Trophoblast cell (in vitro differentiated cells and primary cell): Measurements from ENCODE around the gene CFAP91.

Source experiments
- DNase-seq, 2 donors: peaks; one replicate each; pipeline ENCODE4 v3.0.0-alpha.2; 2016
- H2AFZ ChIP-seq: 2 replicates; pipeline ENCODE4 v1.6.1; 2013; ENCODE audit warnings: low read length, moderate library complexity, mild to moderate bottlenecking; ENCODE audit not compliant: insufficient read depth, poor library complexity
- H2AK5ac ChIP-seq: 2 replicates; pipeline ENCODE4 v1.6.1; 2013; ENCODE audit warnings: mild to moderate bottlenecking, low read length
- H2BK120ac ChIP-seq: 2 replicates; pipeline ENCODE4 v1.6.1; 2013; ENCODE audit warnings: low read length, mild to moderate bottlenecking, moderate library complexity; ENCODE audit not compliant: insufficient read depth, poor library complexity
- H2BK12ac ChIP-seq: 2 replicates; pipeline ENCODE4 v1.6.1; 2013; ENCODE audit warnings: mild to moderate bottlenecking, low read length, moderate library complexity
- H2BK5ac ChIP-seq: 2 replicates; pipeline ENCODE4 v1.6.1; 2013; ENCODE audit warnings: low read length, low read depth, moderate library complexity, mild to moderate bottlenecking; ENCODE audit not compliant: poor library complexity
- H3K14ac ChIP-seq: 2 replicates; pipeline ENCODE4 v1.6.1; 2013; ENCODE audit warnings: mild to moderate bottlenecking, low read length
- H3K18ac ChIP-seq: 2 replicates; pipeline ENCODE4 v1.6.1; 2013; ENCODE audit warnings: mild to moderate bottlenecking, low read length
- H3K23ac ChIP-seq: 2 replicates; pipeline ENCODE4 v1.6.1; 2013; ENCODE audit warnings: low read length
- H3K27ac ChIP-seq: 2 replicates; pipeline ENCODE4 v1.5.1; 2013; ENCODE audit warnings: low read depth, mild to moderate bottlenecking, inconsistent platforms, low read length, moderate library complexity
- H3K27me3 ChIP-seq: 2 replicates; pipeline ENCODE4 v1.6.1; 2013; ENCODE audit warnings: inconsistent platforms, mild to moderate bottlenecking, low read length, moderate library complexity; ENCODE audit not compliant: insufficient read depth
- H3K36me3 ChIP-seq, 2 experiments: 1 replicate in 1 of 2; 2 replicates in 1 of 2; pipeline ENCODE4 v1.6.1; 2013; ENCODE audit warnings: low read length in 2 of 2, mild to moderate bottlenecking in 2 of 2, moderate library complexity in 1 of 2; ENCODE audit not compliant: insufficient read depth in 2 of 2, control insufficient read depth in 1 of 2
- H3K4ac ChIP-seq: 2 replicates; pipeline ENCODE4 v1.6.1; 2013; ENCODE audit warnings: low read depth, mild to moderate bottlenecking, low read length, moderate library complexity
- H3K4me1 ChIP-seq, 2 experiments: 1 replicate in 1 of 2; 2 replicates in 1 of 2; pipeline ENCODE4 v1.6.1; 2013; ENCODE audit warnings: low read length in 2 of 2, mild to moderate bottlenecking in 2 of 2, moderate library complexity in 1 of 2; ENCODE audit not compliant: insufficient read depth in 2 of 2, control insufficient read depth in 1 of 2
- H3K4me2 ChIP-seq: 2 replicates; pipeline ENCODE4 v1.6.1; 2013; ENCODE audit warnings: inconsistent platforms, mild to moderate bottlenecking, low read length, moderate library complexity
- H3K4me3 ChIP-seq: 2 replicates; pipeline ENCODE4 v1.5.1; 2013; ENCODE audit warnings: mild to moderate bottlenecking, low read depth, low read length, inconsistent platforms
- H3K79me1 ChIP-seq: one replicate; pipeline ENCODE4 v1.6.1; 2013; ENCODE audit warnings: low read length
- H3K79me2 ChIP-seq: 2 replicates; pipeline ENCODE4 v1.6.1; 2013; ENCODE audit warnings: low read length, mild to moderate bottlenecking; ENCODE audit not compliant: control insufficient read depth, insufficient read depth, poor library complexity
- H3K9ac ChIP-seq: 2 replicates; pipeline ENCODE4 v1.6.1; 2013; ENCODE audit warnings: mild to moderate bottlenecking, low read length
- H3K9me3 ChIP-seq: 2 replicates; pipeline ENCODE4 v1.6.1; 2013; ENCODE audit warnings: low read depth, mild to moderate bottlenecking, control low read depth, inconsistent platforms, low read length; ENCODE audit not compliant: insufficient read depth
- H4K12ac ChIP-seq: 2 replicates; pipeline ENCODE4 v1.6.1; 2013; ENCODE audit warnings: low read depth, mild to moderate bottlenecking, low read length, moderate library complexity
- H4K8ac ChIP-seq: 2 replicates; pipeline ENCODE4 v1.6.1; 2013; ENCODE audit warnings: low read depth, mild to moderate bottlenecking, low read length, moderate library complexity
- H4K91ac ChIP-seq: one replicate; pipeline ENCODE4 v1.6.1; 2013; ENCODE audit warnings: low read depth, mild to moderate bottlenecking, low read length, moderate library complexity
- WGBS: extraction: QIAGEN DNeasy Blood & Tissue Kit; methylation state at CpG from one replicate; pipeline ENCODE4 v1.1.7; 2013; ENCODE audit warnings: missing lambda C conversion rate; ENCODE audit not compliant: insufficient read length, insufficient coverage; ENCODE audit errors: extremely low coverage; 5-methylcytosine and 5-hydroxymethylcytosine counted together

CFAP91 gene

GRCh38 chr3:119681279-119681678, 21.5 kb upstream of the CFAP91 start:
- no peaks in the 10 kb centered on the region for H3K36me3 ChIP-seq
- H3K79me2 ChIP-seq, result peaks cover 4% of the 10 kb centered on the region
- no peak overlapping the region for H3K27ac ChIP-seq
- no peaks in the 10 kb centered on the region for H3K9me3 ChIP-seq
- peaks cover 10% of the 10 kb centered on the region for H3K79me1 ChIP-seq
- peak in 1 of 2 donors; percentile 56 for DNase-seq
- no peak overlapping the region for H3K23ac ChIP-seq
- H3K14ac ChIP-seq, result no peak overlapping the region
- H4K8ac ChIP-seq, result no peak overlapping the region
- H3K9ac ChIP-seq, result no peak overlapping the region
- H4K12ac ChIP-seq, result no peak overlapping the region
- H4K91ac ChIP-seq, result no peak overlapping the region
- H2AK5ac ChIP-seq, result no peak overlapping the region
- H2AFZ ChIP-seq, result no peak overlapping the region
- H3K4me1 ChIP-seq, result peaks cover 2 to 4% of the 10 kb centered on the region in 2 experiments
- no CpG with 5 or more reads among the region's 1 CpG for WGBS
- no peak overlapping the region for H3K4me3 ChIP-seq
- H3K4me2 ChIP-seq, result no peak overlapping the region
- no peak overlapping the region for H3K4ac ChIP-seq
- no peak overlapping the region for H2BK12ac ChIP-seq
- no peak overlapping the region for H2BK120ac ChIP-seq
- no peaks in the 10 kb centered on the region for H3K27me3 ChIP-seq
- no peak overlapping the region for H3K18ac ChIP-seq
- no peak overlapping the region for H2BK5ac ChIP-seq

GRCh38 chr3:119683421-119683820, 19.4 kb upstream of the CFAP91 start:
- H3K4ac ChIP-seq, result no peak overlapping the region
- H3K9me3 ChIP-seq, result peaks cover 2% of the 10 kb centered on the region
- no peak overlapping the region for H4K91ac ChIP-seq
- no peak for DNase-seq
- H3K4me1 ChIP-seq, result peaks cover 2 to 4% of the 10 kb centered on the region in 2 experiments
- H3K36me3 ChIP-seq, result no peaks in the 10 kb centered on the region
- H3K18ac ChIP-seq, result no peak overlapping the region
- no peak overlapping the region for H3K4me2 ChIP-seq
- H4K12ac ChIP-seq, result no peak overlapping the region
- H3K4me3 ChIP-seq, result no peak overlapping the region
- no peak overlapping the region for H2AK5ac ChIP-seq
- no peak overlapping the region for H4K8ac ChIP-seq
- no peak overlapping the region for H3K23ac ChIP-seq
- H2AFZ ChIP-seq, result no peak overlapping the region
- WGBS, result no CpG with 5 or more reads among the region's 1 CpG
- no peak overlapping the region for H3K9ac ChIP-seq
- no peaks in the 10 kb centered on the region for H3K27me3 ChIP-seq
- H2BK5ac ChIP-seq, result no peak overlapping the region
- H2BK12ac ChIP-seq, result no peak overlapping the region
- H2BK120ac ChIP-seq, result no peak overlapping the region
- H3K14ac ChIP-seq, result no peak overlapping the region
- no peaks in the 10 kb centered on the region for H3K79me2 ChIP-seq
- H3K79me1 ChIP-seq, result peaks cover 4% of the 10 kb centered on the region
- no peak overlapping the region for H3K27ac ChIP-seq

GRCh38 chr3:119690043-119690656, 12.7 kb upstream of the CFAP91 start:
- no peaks in the 10 kb centered on the region for H3K79me2 ChIP-seq
- no peak overlapping the region for H4K8ac ChIP-seq
- no peak overlapping the region for H4K91ac ChIP-seq
- H2AK5ac ChIP-seq, result no peak overlapping the region
- H3K4me2 ChIP-seq, result no peak overlapping the region
- H3K79me1 ChIP-seq, result no peaks in the 10 kb centered on the region
- no CpG with 5 or more reads among the region's 4 CpGs for WGBS
- H3K9ac ChIP-seq, result no peak overlapping the region
- no peak overlapping the region for H3K18ac ChIP-seq
- no peak overlapping the region for H3K4ac ChIP-seq
- H2BK12ac ChIP-seq, result no peak overlapping the region
- no peak overlapping the region for H3K27ac ChIP-seq
- no peak overlapping the region for H4K12ac ChIP-seq
- H3K9me3 ChIP-seq, result peaks cover 2% of the 10 kb centered on the region
- no peak overlapping the region for H3K23ac ChIP-seq
- no peak overlapping the region for H2AFZ ChIP-seq
- H3K36me3 ChIP-seq, result no peaks in the 10 kb centered on the region
- no peak overlapping the region for H3K14ac ChIP-seq
- no peaks in the 10 kb centered on the region for H3K27me3 ChIP-seq
- no peak overlapping the region for H2BK5ac ChIP-seq
- H3K4me3 ChIP-seq, result no peak overlapping the region
- no peaks in the 10 kb centered on the region for H3K4me1 ChIP-seq
- DNase-seq, result peak; percentile 6 to 62
- H2BK120ac ChIP-seq, result no peak overlapping the region

- H3K4me2 ChIP-seq, result no peak overlapping the region
- H4K12ac ChIP-seq, result no peak overlapping the region
- H3K27me3 ChIP-seq, result no peaks in the 10 kb centered on the region
- H3K23ac ChIP-seq, result no peak overlapping the region
- no peak overlapping the region for H2BK5ac ChIP-seq
- no peak overlapping the region for H3K18ac ChIP-seq
- H2BK12ac ChIP-seq, result no peak overlapping the region
- no peaks in the 10 kb centered on the region for H3K9me3 ChIP-seq
- no peaks in the 10 kb centered on the region for H3K36me3 ChIP-seq
- no peak overlapping the region for H3K14ac ChIP-seq
- H2AK5ac ChIP-seq, result no peak overlapping the region
- H4K91ac ChIP-seq, result no peak overlapping the region
- no peak overlapping the region for H3K9ac ChIP-seq
- H3K27ac ChIP-seq, result no peak overlapping the region
- no peak overlapping the region for H2AFZ ChIP-seq
- H4K8ac ChIP-seq, result no peak overlapping the region
- H3K4me1 ChIP-seq, result no peaks in the 10 kb centered on the region
- peak in 1 of 2 donors; percentile 29 for DNase-seq
- H3K79me2 ChIP-seq, result no peaks in the 10 kb centered on the region
- WGBS, result no CpG with 5 or more reads among the region's 2 CpGs
- no peak overlapping the region for H2BK120ac ChIP-seq
- H3K4ac ChIP-seq, result no peak overlapping the region
- H3K79me1 ChIP-seq, result no peaks in the 10 kb centered on the region
- H3K4me3 ChIP-seq, result no peak overlapping the region
These were observed 7.3 kb upstream of the CFAP91 start for GRCh38 chr3:119695480-119695879.
